Ovary (tissue), 3 donors: Measurements from ENCODE around the gene AASS.

ENCODE experiments used
- EP300 ChIP-seq: sonication (generic); formaldehyde crosslinking; IDR thresholded peaks from one replicate; pipeline ENCODE4 v1.6.1; 2017; ENCODE audit warnings: antibody characterized with exemption
- POLR2A ChIP-seq: fragments of 450-650 bp; IDR thresholded peaks from one replicate; pipeline ENCODE4 v1.6.1; 2017; ENCODE audit warnings: antibody characterized with exemption, mild to moderate bottlenecking, moderate library complexity
- TF ChIP-seq, protein P1 (sequence below), 3 donors: fragments of 450-650 bp in 2 of 3; fragments of 200-600 bp in 1 of 3; IDR thresholded peaks; one replicate each; pipeline versions ENCODE4 v1.5.1 to v1.8.0; 2016 to 2022; ENCODE audit warnings: antibody characterized with exemption in 3 of 3, mild to moderate bottlenecking in 1 of 3
- donor health status: DM: no; HTN: no; CAD: no.

DNA sequence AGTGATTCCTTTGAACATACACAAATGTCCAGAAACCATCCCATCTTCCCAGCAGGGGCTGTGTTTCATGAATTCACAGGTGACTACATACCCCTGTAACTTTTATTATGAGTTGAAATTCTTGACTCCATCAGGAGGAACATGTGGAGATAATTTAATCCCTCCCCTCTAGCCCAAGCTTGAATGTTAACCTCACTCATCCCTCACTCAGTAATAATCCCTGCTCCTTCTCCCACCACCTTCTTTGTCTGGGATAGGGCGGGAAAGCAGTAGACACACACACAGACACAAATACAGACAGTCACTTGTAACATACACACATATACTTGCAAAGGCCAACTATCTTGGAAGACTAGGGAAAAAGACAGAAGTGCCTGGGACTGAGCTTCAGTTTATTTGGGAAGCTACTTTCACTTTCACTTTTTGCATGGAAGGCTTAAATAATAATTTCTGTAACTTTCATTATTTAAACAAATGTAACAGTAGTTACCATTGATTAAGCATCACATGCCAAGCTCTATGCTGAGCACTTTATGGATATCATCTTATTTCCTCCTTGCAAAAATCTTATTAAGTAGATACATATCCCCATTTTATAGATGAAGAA is 7.3 kb downstream of the AASS start:
- TF ChIP-seq, protein P1, sequence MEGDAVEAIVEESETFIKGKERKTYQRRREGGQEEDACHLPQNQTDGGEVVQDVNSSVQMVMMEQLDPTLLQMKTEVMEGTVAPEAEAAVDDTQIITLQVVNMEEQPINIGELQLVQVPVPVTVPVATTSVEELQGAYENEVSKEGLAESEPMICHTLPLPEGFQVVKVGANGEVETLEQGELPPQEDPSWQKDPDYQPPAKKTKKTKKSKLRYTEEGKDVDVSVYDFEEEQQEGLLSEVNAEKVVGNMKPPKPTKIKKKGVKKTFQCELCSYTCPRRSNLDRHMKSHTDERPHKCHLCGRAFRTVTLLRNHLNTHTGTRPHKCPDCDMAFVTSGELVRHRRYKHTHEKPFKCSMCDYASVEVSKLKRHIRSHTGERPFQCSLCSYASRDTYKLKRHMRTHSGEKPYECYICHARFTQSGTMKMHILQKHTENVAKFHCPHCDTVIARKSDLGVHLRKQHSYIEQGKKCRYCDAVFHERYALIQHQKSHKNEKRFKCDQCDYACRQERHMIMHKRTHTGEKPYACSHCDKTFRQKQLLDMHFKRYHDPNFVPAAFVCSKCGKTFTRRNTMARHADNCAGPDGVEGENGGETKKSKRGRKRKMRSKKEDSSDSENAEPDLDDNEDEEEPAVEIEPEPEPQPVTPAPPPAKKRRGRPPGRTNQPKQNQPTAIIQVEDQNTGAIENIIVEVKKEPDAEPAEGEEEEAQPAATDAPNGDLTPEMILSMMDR (IDR thresholded peaks at IDR 0.05): no peak
- TF ChIP-seq EP300: no peak
- no peak for TF ChIP-seq POLR2A
